ENCODE results near the gene CENPB. TPM values are rescaled to one million over a fixed set of nuclear protein-coding genes. Genes with fewer than 3 reads are reported as not detected.
A peak's percentile ranks its signal among the peaks of the same experiment; 100 is the strongest.

The CENPB gene
- total and polyA plus RNA-seq, 8 donors = 30.2 to 46.5 (median 39.3) TPM

- Histone ChIP-seq H3K9me3 (no peaks in the 10 kb centered on the region), H3K4me3 (no peak overlapping the region), H3K27ac (no peak overlapping the region), H3K27me3 (peaks cover 0 to 8% (median 0%) of the 10 kb centered on the region in 4 donors), H3K36me3 (no peaks in the 10 kb centered on the region), H3K4me1 (peaks cover 0 to 6% (median 5%) of the 10 kb centered on the region in 3 donors)
- ATAC-seq (no peak), FAIRE-seq (no peak), DNase-seq (no peak)
- TF ChIP-seq CTCF (IDR thresholded peaks at IDR 0.05) = no peak
- intact Hi-C loops (cut with DNase I) = loop anchor here in 1 of 3 donors (10.0 kb wide), 1 partner anchor 331 kb away; no protein-coding TSS in a partner anchor
- WGBS, 2 donors = 90 to 92% methylated on average over 16 of the region's 16 CpGs
Measured at GRCh38 chr20:3754276-3754630, 32.3 kb downstream of the CENPB start.

GRCh38 chr20:3753501-3754275 is 32.9 kb downstream of the CENPB start:
- H3K27me3 ChIP-seq = peaks cover 0 to 8% (median 0%) of the 10 kb centered on the region in 4 donors
- H3K4me3 ChIP-seq = no peak overlapping the region
- DNase-seq = peak in 1 of 6 donors; percentile 41
- H3K36me3 ChIP-seq = no peaks in the 10 kb centered on the region
- peaks cover 0 to 6% (median 5%) of the 10 kb centered on the region in 3 donors for H3K4me1 ChIP-seq
- ATAC-seq = no peak
- intact Hi-C loops (cut with DNase I) = loop anchor here in 1 of 3 donors (10.0 kb wide), 1 partner anchor 331 kb away; no protein-coding TSS in a partner anchor
- no peaks in the 10 kb centered on the region for H3K9me3 ChIP-seq
- no peak overlapping the region for H3K27ac ChIP-seq
- no peak for FAIRE-seq
- TF ChIP-seq CTCF (IDR thresholded peaks at IDR 0.05) = no peak
- WGBS, 2 donors = 81 to 90% methylated on average over 24 to 26 of the region's 26 CpGs

GRCh38 chr20:3753098-3753497 is 33.4 kb downstream of the CENPB start:
- no peaks in the 10 kb centered on the region for H3K9me3 ChIP-seq
- peaks cover 0 to 8% (median 0%) of the 10 kb centered on the region in 4 donors for H3K27me3 ChIP-seq
- peak in 2 of 6 donors; percentile 31 to 63 for DNase-seq
- peak; percentile 43 to 84 (median 76) for ATAC-seq
- TF ChIP-seq CTCF (IDR thresholded peaks at IDR 0.05) = peak; percentile 40 to 68 (median 51)
- no peak overlapping the region for H3K4me3 ChIP-seq
- H3K36me3 ChIP-seq = no peaks in the 10 kb centered on the region
- peaks cover 0 to 6% (median 5%) of the 10 kb centered on the region in 3 donors for H3K4me1 ChIP-seq
- intact Hi-C loops (cut with DNase I) = loop anchor here in 1 of 3 donors (10.0 kb wide), 1 partner anchor 332 kb away; no protein-coding TSS in a partner anchor
- no peak for FAIRE-seq
- H3K27ac ChIP-seq = no peak overlapping the region
- 37 to 54% methylated on average over 4 of the region's 4 CpGs for WGBS, 2 donors

- H3K36me3 ChIP-seq = no peaks in the 10 kb centered on the region
- no peak for TF ChIP-seq CTCF (IDR thresholded peaks at IDR 0.05)
- no peak for DNase-seq
- ATAC-seq = peak; percentile 4 to 20 (median 14)
- intact Hi-C loops (cut with DNase I) = loop anchor here in 1 of 3 donors (10.0 kb wide), 1 partner anchor 332 kb away; no protein-coding TSS in a partner anchor
- WGBS, 2 donors = 12 to 17% methylated on average over 13 of the region's 13 CpGs
- H3K27me3 ChIP-seq = peaks cover 0 to 8% (median 0%) of the 10 kb centered on the region in 4 donors
- H3K27ac ChIP-seq = no peak overlapping the region
- H3K4me1 ChIP-seq = peaks cover 0 to 6% (median 5%) of the 10 kb centered on the region in 3 donors
- no peak for FAIRE-seq
- H3K9me3 ChIP-seq = no peaks in the 10 kb centered on the region
- peak overlapping the region in 2 of 4 donors; percentile 37 to 50 for H3K4me3 ChIP-seq
Measured at GRCh38 chr20:3752386-3752759, 34.2 kb downstream of the CENPB start.
